22Rv1 (cell line): Measurements from ENCODE around the gene PRDM2.

Source experiments
- ZFX ChIP-seq: fragments of 450-650 bp; IDR thresholded peaks from 2 replicates; pipeline ENCODE4 v1.6.1; 2017; ENCODE audit warnings: antibody characterized with exemption, borderline replicate concordance
- TF ChIP-seq, protein P1 (sequence below): fragments of 450-650 bp; IDR thresholded peaks from 2 replicates; pipeline ENCODE4 v1.5.1; 2017; ENCODE audit warnings: mild to moderate bottlenecking

DNA sequence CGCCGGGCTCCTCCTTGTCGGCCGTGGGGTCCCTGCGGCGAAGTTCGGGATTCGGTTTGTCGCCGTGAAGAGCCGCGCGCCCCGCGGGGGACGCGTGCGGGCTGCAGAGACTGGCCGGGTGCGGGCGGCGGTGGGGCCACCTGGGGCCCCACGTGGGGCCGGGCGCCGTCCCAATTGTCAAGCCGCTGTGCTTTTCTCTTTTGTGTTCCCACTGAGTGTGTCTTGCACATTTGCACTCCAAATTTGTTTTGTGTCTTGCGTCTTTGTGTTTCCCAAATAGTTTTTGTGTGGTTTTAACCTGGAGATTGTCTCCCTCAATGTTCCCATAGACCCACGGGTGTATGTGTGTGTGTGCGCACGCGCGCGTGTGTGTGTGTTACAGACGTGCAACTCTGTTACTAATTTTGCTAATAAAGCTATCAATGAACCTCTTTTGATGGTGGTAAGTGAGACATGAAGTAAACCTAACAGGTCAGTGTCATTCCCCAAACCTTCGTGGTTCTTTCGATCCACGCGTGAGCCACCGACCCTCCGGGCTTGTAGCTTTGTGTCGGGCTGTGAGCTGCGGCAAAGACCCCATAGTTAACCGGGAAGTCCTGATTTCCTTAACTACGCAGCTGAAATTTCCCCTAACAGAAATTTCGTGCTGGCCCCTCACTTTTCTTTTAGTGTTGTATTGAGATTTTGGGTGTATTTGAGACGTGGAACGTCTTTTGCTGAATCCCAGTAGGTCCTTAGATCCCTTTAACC is 708 bp downstream of the PRDM2 start:
- TF ChIP-seq ZFX, result no peak
- TF ChIP-seq, protein P1, sequence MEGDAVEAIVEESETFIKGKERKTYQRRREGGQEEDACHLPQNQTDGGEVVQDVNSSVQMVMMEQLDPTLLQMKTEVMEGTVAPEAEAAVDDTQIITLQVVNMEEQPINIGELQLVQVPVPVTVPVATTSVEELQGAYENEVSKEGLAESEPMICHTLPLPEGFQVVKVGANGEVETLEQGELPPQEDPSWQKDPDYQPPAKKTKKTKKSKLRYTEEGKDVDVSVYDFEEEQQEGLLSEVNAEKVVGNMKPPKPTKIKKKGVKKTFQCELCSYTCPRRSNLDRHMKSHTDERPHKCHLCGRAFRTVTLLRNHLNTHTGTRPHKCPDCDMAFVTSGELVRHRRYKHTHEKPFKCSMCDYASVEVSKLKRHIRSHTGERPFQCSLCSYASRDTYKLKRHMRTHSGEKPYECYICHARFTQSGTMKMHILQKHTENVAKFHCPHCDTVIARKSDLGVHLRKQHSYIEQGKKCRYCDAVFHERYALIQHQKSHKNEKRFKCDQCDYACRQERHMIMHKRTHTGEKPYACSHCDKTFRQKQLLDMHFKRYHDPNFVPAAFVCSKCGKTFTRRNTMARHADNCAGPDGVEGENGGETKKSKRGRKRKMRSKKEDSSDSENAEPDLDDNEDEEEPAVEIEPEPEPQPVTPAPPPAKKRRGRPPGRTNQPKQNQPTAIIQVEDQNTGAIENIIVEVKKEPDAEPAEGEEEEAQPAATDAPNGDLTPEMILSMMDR, result no peak
